Lower leg skin (tissue), 4 donors: ENCODE measurements around the gene ARHGAP22. TPM values are rescaled to one million over a fixed set of nuclear protein-coding genes. Genes with fewer than 3 reads are reported as not detected.

Experiments used
- DNase-seq, 2 donors: peaks; one replicate each; pipeline ENCODE4 v3.0.0-alpha.2; 2019; ENCODE audit warnings: low spot score in 2 of 2
- H3K4me3 ChIP-seq: fragments of 200-600 bp; sonication (generic); 2 replicates; pipeline ENCODE4 v1.5.1; 2017; ENCODE audit warnings: mild to moderate bottlenecking, low read depth; ENCODE audit not compliant: poor library complexity, severe bottlenecking
- CTCF ChIP-seq, 3 donors: fragments of 450-650 bp; IDR thresholded peaks; one replicate each; pipeline ENCODE4 v1.5.1; 2016; ENCODE audit warnings: antibody characterized with exemption in 3 of 3, mild to moderate bottlenecking in 3 of 3, moderate library complexity in 2 of 3
- POLR2A ChIP-seq, 2 donors: fragments of 450-650 bp; IDR thresholded peaks; one replicate each; pipeline ENCODE4 v1.6.1; 2016 to 2017; ENCODE audit warnings: antibody characterized with exemption in 2 of 2, mild to moderate bottlenecking in 1 of 2, moderate library complexity in 1 of 2
- whole genome bisulfite sequencing, 2 donors: methylation state at CpG; one replicate each; pipeline ENCODE4 v1.1.5; 2018; 5-methylcytosine and 5-hydroxymethylcytosine counted together
- intact Hi-C: fragments of 100-400 bp; cut with DNase I; formaldehyde crosslinking; loops from one replicate; pipeline ENCODE4 v1.15.0; 2023; ENCODE audit warnings: low total_unique reads
- total RNA-seq, 4 donors: library from RNA; depleted of rRNA; stranded (reverse); fragments of >200 nt; gene quantifications; one replicate each; pipeline ENCODE4 v1.1.0, GENCODE V29; 2016

ARHGAP22 gene
- total RNA-seq, 4 donors from 2014 or later, result 0.46 to 3.0 (median 1.4) TPM

GRCh38 chr10:48490946-48491345, 113.9 kb downstream of the ARHGAP22 start:
- TF ChIP-seq POLR2A (IDR thresholded peaks at IDR 0.05), result no peak
- no peak for TF ChIP-seq CTCF (IDR thresholded peaks at IDR 0.05)
- DNase-seq, result no peak
- 65 to 75% methylated on average over 6 of the region's 6 CpGs for WGBS, 2 donors
- H3K4me3 ChIP-seq, result no peak overlapping the region
- intact Hi-C loops, result no loop called here

GRCh38 chr10:48490571-48490940, 114.3 kb downstream of the ARHGAP22 start:
- peak in 1 of 2 donors; percentile 46 for DNase-seq
- H3K4me3 ChIP-seq, result no peak overlapping the region
- 87 to 91% methylated on average over 7 of the region's 7 CpGs for WGBS, 2 donors
- intact Hi-C loops, result no loop called here
- TF ChIP-seq POLR2A (IDR thresholded peaks at IDR 0.05) (no peak), CTCF (IDR thresholded peaks at IDR 0.05) (no peak)

GRCh38 chr10:48489099-48489498, 115.8 kb downstream of the ARHGAP22 start:
- WGBS, 2 donors, result 86 to 97% methylated on average over 1 of the region's 1 CpG
- no peak overlapping the region for H3K4me3 ChIP-seq
- no peak for DNase-seq
- intact Hi-C loops, result no loop called here
- TF ChIP-seq POLR2A (IDR thresholded peaks at IDR 0.05) (no peak), CTCF (IDR thresholded peaks at IDR 0.05) (no peak)

- intact Hi-C loops, result no loop called here
- no peak overlapping the region for H3K4me3 ChIP-seq
- no peak for DNase-seq
- TF ChIP-seq POLR2A (IDR thresholded peaks at IDR 0.05) (no peak), CTCF (IDR thresholded peaks at IDR 0.05) (no peak)
- WGBS, 2 donors, result 78 to 85% methylated on average over 1 of the region's 1 CpG
Measured at GRCh38 chr10:48487244-48487643, 117.6 kb downstream of the ARHGAP22 start.

- H3K4me3 ChIP-seq, result no peak overlapping the region
- intact Hi-C loops, result no loop called here
- no peak for DNase-seq
- TF ChIP-seq POLR2A (IDR thresholded peaks at IDR 0.05) (no peak), CTCF (IDR thresholded peaks at IDR 0.05) (no peak)
Measured at GRCh38 chr10:48485711-48486110, 119.2 kb downstream of the ARHGAP22 start.

GRCh38 chr10:48484911-48485310, 120.0 kb downstream of the ARHGAP22 start:
- WGBS, 2 donors, result 78 to 84% methylated on average over 3 of the region's 3 CpGs
- no peak for DNase-seq
- intact Hi-C loops, result no loop called here
- H3K4me3 ChIP-seq, result no peak overlapping the region
- no peak for TF ChIP-seq CTCF (IDR thresholded peaks at IDR 0.05)
- no peak for TF ChIP-seq POLR2A (IDR thresholded peaks at IDR 0.05)
